Activated CD4-positive, alpha-beta T cell treated with anti-CD3 and anti-CD28 coated beads, Interleukin-2, amount 50 U/mL, for 4 hours (primary cell): ENCODE data around the gene CWH43.
"Not testable (repeated sequence)": the region's sequence is repeated elsewhere in the genome, so short reads cannot be mapped to it uniquely, and the experiment has no call there.

Source experiments
- DNase-seq, 2 experiments: peaks; one replicate each; pipeline ENCODE4 v3.0.0-alpha.2; 2020

Gene CWH43

GRCh38 chr4:48985976-48986653 is at the start of gene CWH43:
Gene CWH43 (plus strand): TSS chr4:48986275. CDS start chr4:48986430, 155 bp downstream.
- DNase-seq, result no peak

GRCh38 chr4:48937033-48937432 is 49.0 kb upstream of the CWH43 start:
- DNase-seq, result no peak

- no peak for DNase-seq
Measured at GRCh38 chr4:48938831-48939230, 47.2 kb upstream of the CWH43 start.

- no peak for DNase-seq
Measured at GRCh38 chr4:48939785-48940184, 46.3 kb upstream of the CWH43 start.

- no peak for DNase-seq
Measured at GRCh38 chr4:48943387-48943786, 42.7 kb upstream of the CWH43 start.

- DNase-seq, result no peak
Measured at GRCh38 chr4:48944252-48944651, 41.8 kb upstream of the CWH43 start.

- peak; percentile 15 to 27 for DNase-seq
Measured at GRCh38 chr4:48944756-48945241, 41.3 kb upstream of the CWH43 start.

- no peak for DNase-seq
Measured at GRCh38 chr4:48945981-48946380, 40.1 kb upstream of the CWH43 start.

- DNase-seq, result no peak
Measured at GRCh38 chr4:48947731-48948130, 38.3 kb upstream of the CWH43 start.

GRCh38 chr4:48949086-48949485 is 37.0 kb upstream of the CWH43 start:
- no peak for DNase-seq

- no peak for DNase-seq
Measured at GRCh38 chr4:48949518-48950219, 36.4 kb upstream of the CWH43 start.

- no peak for DNase-seq
Measured at GRCh38 chr4:48954314-48954713, 31.8 kb upstream of the CWH43 start.

- not testable (repeated sequence) for DNase-seq
Measured at GRCh38 chr4:48957366-48957765, 28.7 kb upstream of the CWH43 start.

GRCh38 chr4:48958582-48958981 is 27.5 kb upstream of the CWH43 start:
- DNase-seq, result no peak

GRCh38 chr4:48960988-48961635 is 25.0 kb upstream of the CWH43 start:
- no peak for DNase-seq

- DNase-seq, result no peak
Measured at GRCh38 chr4:48962636-48963035, 23.4 kb upstream of the CWH43 start.

GRCh38 chr4:48963042-48963679 is 22.9 kb upstream of the CWH43 start:
- DNase-seq, result peak; percentile 68 to 70

- no peak for DNase-seq
Measured at GRCh38 chr4:48967101-48967500, 19.0 kb upstream of the CWH43 start.

GRCh38 chr4:48967631-48968030 is 18.4 kb upstream of the CWH43 start:
- DNase-seq, result no peak

GRCh38 chr4:48968814-48969213 is 17.3 kb upstream of the CWH43 start:
- no peak for DNase-seq

- DNase-seq, result no peak
Measured at GRCh38 chr4:48970471-48970921, 15.6 kb upstream of the CWH43 start.

- no peak for DNase-seq
Measured at GRCh38 chr4:48974979-48975640, 11.0 kb upstream of the CWH43 start.

GRCh38 chr4:48976041-48976440 is 10.0 kb upstream of the CWH43 start:
- DNase-seq, result no peak
